ENCODE measurements around the gene CCR9.

CCR9 gene

DNA sequence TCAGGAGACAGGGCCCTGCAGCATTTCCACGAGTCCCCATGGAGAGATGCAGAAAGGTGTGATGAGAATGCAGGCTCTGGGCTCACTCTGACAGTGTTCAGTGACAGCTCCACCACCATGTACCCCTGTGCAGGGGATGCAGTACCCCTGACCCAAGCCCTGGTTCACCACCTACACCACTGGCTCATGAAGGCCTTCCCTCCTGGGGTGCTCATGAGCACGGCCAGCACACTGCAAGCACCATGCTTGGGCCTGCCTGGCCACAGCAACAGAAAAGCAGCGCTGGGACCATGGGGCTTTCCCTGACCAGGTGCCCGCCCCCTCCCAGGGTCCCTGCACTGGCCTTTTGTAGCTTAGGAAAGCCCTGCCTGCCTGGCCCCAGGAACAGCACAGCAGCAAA lies 63.1 kb downstream of the CCR9 start:
- TF ChIP-seq CTCF (IDR thresholded peaks at IDR 0.05; ENCODE audit: control insufficient read depth, insufficient read depth, low read depth, low read length, missing control alignments) = no peak
- H3K4me3 ChIP-seq (ENCODE audit: control insufficient read depth, low read depth, low read length) = no peak overlapping the region
- no peak for DNase-seq (ENCODE audit: low read depth)

- no peak for TF ChIP-seq CTCF (IDR thresholded peaks at IDR 0.05; ENCODE audit: control insufficient read depth, insufficient read depth, low read depth, low read length, missing control alignments)
- H3K4me3 ChIP-seq (ENCODE audit: control insufficient read depth, low read depth, low read length) = no peak overlapping the region
- DNase-seq (ENCODE audit: low read depth) = no peak
These were observed 63.8 kb downstream of the CCR9 start for GRCh38 chr3:45950131-45950530.

GRCh38 chr3:45950686-45951600 lies 64.6 kb downstream of the CCR9 start:
- no peak for DNase-seq (ENCODE audit: low read depth)
- H3K4me3 ChIP-seq (ENCODE audit: control insufficient read depth, low read depth, low read length) = no peak overlapping the region
- TF ChIP-seq CTCF (IDR thresholded peaks at IDR 0.05; ENCODE audit: control insufficient read depth, insufficient read depth, low read depth, low read length, missing control alignments) = no peak

DNA sequence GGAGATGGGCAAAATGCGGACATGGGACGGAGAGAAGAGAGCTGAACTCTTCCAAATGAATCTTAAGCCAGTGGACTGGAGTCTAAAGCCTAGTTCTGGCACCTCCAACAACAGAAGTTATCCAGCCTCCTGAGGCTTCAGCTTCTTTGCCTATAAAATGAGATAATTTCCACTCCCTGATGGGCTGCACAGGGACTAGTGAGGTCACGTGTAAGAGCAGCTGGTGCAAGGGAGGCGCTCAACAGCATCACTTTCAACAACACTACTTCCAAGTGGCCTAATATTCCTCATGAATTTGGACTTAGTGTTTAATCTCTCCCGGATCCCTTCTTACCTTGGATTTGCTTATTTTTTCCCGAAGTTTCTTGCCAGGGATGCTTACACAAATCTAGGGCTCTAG lies 65.6 kb downstream of the CCR9 start:
- no peak for TF ChIP-seq CTCF (IDR thresholded peaks at IDR 0.05; ENCODE audit: control insufficient read depth, insufficient read depth, low read depth, low read length, missing control alignments)
- no peak for DNase-seq (ENCODE audit: low read depth)
- no peak overlapping the region for H3K4me3 ChIP-seq (ENCODE audit: control insufficient read depth, low read depth, low read length)

DNA sequence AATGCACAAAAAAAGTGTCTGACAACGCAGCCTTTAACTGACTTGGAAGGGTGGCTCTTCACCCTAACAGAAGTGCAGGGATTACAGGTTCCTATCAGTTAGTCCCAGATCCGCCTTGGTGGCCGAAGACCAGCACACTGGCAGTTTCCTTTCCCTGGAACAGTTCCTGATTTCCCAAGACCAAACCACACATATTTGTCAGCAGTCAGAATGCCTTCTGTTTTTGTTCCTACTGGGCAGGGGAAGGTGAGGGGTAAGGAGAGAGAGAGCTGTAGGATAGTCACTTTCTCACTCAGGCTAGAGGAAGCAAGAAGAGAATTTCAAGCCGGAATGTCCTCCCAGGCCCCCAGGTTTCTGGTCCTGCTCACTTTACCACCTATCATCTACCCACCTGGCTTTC lies 66.1 kb downstream of the CCR9 start:
- no peak for TF ChIP-seq CTCF (IDR thresholded peaks at IDR 0.05; ENCODE audit: control insufficient read depth, insufficient read depth, low read depth, low read length, missing control alignments)
- no peak overlapping the region for H3K4me3 ChIP-seq (ENCODE audit: control insufficient read depth, low read depth, low read length)
- no peak for DNase-seq (ENCODE audit: low read depth)
